GM23338 (cell line): Measurements from ENCODE around the gene GPR146.
"Not testable (repeated sequence)": the region's sequence is repeated elsewhere in the genome, so short reads cannot be mapped to it uniquely, and the experiment has no call there.

Experiments used
- CTCF ChIP-seq, 2 experiments: fragments of 200-600 bp in 1 of 2; sonication (generic) in 1 of 2; conservative IDR thresholded peaks; 2 replicates each; pipeline versions ENCODE4 v1.5.1 to v1.6.1; 2016 to 2017; ENCODE audit warnings: antibody characterized with exemption in 2 of 2, low read depth in 2 of 2, mild to moderate bottlenecking in 2 of 2, moderate library complexity in 1 of 2
- EZH2 ChIP-seq: fragments of 200-600 bp; sonication (generic); IDR thresholded peaks from one replicate; pipeline ENCODE4 v1.8.0; 2017; ENCODE audit warnings: antibody characterized with exemption, mild to moderate bottlenecking, low read depth; ENCODE audit not compliant: unreplicated experiment
- EZH2phosphoT487 ChIP-seq: fragments of 200-600 bp; sonication (generic); IDR thresholded peaks from one replicate; pipeline ENCODE4 v1.8.1; 2018; ENCODE audit warnings: antibody characterized with exemption; ENCODE audit not compliant: unreplicated experiment
- NANOG ChIP-seq: IDR thresholded peaks from 2 replicates; pipeline ENCODE4 v1.6.1; 2016; ENCODE audit warnings: antibody characterized with exemption, borderline replicate concordance
- POLR2AphosphoS5 ChIP-seq: IDR thresholded peaks from 2 replicates; pipeline ENCODE4 v1.6.1; 2016; ENCODE audit warnings: antibody characterized with exemption, low read depth
- REST ChIP-seq: IDR thresholded peaks from one replicate; pipeline ENCODE4 v1.6.1; 2018; ENCODE audit warnings: antibody characterized with exemption; ENCODE audit not compliant: unreplicated experiment

- not testable (repeated sequence) for TF ChIP-seq POLR2AphosphoS5; CTCF (conservative IDR thresholded peaks at IDR 0.05; ENCODE audit: low read depth in 2 of 2); NANOG; EZH2phosphoT487; EZH2; REST
Measured at GRCh38 chr7:1034769-1035168, 9.6 kb upstream of the GPR146 start.
